Activated naive CD4-positive, alpha-beta T cell treated with Interleukin-2 at 50 U/mL for 16 hours (primary cell): ENCODE data around the gene CCL25.
A peak's percentile ranks its signal among the peaks of the same experiment; 100 is the strongest.
"Not testable (repeated sequence)": the region's sequence is repeated elsewhere in the genome, so short reads cannot be mapped to it uniquely, and the experiment has no call there.

Source experiments
- DNase-seq: peaks from one replicate; pipeline ENCODE4 v3.0.0-alpha.2; 2020

Gene CCL25, protein sequence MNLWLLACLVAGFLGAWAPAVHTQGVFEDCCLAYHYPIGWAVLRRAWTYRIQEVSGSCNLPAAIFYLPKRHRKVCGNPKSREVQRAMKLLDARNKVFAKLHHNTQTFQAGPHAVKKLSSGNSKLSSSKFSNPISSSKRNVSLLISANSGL

GRCh38 chr19:8052464-8052859, at the start of gene CCL25:
CCL25 (plus strand) TSS chr19:8052760; CDS start chr19:8053050, 290 bp downstream.
- DNase-seq = no peak

GRCh38 chr19:8004001-8004400, 48.6 kb upstream of the CCL25 start:
- DNase-seq = no peak

DNA sequence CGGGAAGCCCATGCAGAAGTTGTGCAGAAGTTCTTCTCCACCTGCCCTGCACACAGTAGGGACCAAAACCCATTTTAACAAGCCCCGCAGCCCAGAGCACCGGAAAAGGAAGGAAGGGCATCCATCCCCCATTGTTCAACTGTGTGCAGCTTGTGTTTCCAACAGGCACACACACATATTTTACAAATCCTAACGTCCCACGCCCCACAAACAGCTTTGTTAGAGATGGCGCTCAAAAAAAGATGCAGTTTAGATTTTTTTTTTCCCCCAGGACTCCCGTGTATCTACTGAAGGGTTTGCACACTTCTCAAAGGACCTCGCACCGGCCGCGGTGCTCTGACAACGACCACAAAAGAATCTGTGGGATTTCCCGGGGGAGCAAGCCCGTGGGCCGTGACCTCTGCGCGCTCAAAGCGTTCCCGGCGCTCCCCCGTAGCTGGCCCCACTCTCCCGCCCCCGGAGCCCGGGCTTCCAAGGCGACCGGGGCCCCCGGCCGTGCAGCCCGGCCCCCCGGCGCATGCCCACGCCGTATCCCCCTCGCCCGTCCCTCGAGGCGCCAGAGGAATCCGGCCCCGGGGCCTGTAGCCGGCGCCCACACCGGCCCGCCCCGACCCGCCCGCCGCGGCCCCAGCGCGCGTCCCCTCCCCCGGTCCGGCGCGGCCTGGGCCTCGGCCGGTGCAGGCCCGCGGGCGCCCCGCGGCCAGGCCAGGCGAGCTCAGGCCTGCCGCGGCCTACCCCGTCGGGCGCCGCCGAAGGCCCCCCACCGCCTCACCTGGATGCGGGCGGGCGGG, 47.6 kb upstream of the CCL25 start:
- DNase-seq = peak; percentile 39

DNA sequence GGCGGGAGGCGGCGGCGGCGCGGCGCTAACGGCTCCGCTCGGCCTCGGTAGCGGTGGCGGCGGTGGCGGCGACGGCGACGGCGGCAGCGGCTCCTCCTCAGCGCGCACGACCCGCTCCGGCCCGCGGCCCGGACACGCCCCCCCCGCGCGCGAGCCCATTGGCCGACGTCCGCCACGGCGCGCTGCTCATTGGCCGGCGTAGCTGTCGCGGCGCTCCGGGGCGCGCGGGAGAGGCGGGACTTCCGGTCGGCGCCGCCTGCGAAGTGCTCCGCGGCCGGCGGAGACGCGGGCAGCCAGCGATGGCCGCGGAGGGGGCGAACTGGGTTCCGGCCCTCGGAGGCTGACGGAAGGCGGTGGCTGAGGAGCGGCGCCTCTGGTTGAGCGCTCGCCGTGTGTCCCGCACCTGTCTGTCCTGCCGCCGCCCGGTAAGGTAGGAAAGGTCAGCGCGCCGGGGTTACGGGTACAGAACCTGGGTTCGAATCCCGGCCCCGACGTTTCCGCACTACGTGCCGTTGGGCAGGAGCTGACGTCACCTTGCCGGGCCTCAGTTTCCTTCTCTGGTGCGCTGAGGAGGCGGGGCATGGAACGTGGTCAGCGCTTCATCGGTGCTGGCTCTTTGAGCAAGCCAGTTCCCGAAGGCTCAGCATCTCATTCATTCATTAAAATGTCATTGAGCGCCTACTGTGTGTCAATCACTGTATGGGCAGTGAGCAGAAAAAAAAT, 46.9 kb upstream of the CCL25 start, which contains the start of gene ELAVL1:
TSS of gene ELAVL1 (minus strand) at position 108 of the 723 bp plus-strand sequence. CDS start 13,826 bp downstream, outside the sequence.
- DNase-seq = peak; percentile 91

DNA sequence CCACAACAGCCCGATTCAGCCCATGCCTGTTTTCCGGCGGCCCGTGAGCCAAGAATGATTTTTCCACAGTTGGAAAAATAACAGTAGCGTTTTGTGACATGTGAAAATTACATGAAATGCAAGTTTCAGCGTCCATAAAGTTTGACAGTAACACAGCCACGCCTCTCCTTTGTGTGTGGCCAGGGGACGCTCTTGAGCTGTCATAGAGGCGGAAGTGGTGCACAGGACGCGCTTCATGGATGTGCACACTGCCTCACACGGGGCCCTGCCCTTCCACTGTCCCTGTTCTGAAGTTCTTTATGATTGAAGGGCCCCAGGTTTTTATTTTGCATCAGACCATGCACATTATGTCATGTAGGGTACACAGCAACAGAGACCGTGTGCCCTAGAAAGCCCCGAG, 34.8 kb upstream of the CCL25 start:
- DNase-seq = peak; percentile 40

- DNase-seq = no peak
These were observed 31.9 kb upstream of the CCL25 start for GRCh38 chr19:8020681-8021080.

DNA sequence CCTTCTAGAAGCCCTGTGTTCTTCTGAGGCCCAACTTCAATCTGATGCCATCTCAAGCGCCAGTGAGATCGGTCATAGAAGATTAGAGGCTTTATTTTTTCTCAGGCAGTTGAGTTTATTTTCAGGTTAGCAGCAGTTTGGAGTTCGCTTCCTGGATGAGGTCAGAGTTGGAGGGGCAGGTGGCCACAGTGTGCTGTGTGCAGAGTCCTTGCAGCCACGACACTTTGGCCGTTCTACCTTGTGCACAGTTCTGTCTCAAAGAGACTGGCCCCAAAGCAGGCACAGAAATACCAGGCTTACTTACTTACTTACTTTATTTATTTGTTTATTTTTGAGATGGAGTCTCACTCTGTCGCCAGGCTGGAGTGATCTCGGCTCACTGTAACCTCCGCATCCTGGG, 31.2 kb upstream of the CCL25 start:
- DNase-seq = no peak

DNA sequence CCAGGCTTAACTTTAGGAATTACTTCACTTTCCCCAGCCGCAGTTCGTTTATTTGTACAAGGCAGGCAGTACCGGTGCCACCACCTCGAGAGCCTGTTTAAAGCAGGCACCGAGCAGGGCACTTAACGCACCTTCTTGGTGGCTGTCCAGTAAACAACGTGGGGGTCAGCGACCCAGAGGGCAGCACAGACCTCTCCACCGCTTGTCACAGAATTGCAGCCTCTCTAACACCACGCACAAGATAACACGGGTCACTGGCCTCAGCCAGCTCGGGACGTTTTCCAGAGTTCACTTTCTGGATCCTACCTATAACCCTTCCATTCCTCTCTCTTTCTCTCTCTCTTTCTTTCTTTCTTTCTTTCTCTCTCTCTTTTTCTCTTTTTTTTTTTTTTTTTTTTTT, 30.3 kb upstream of the CCL25 start:
- DNase-seq = no peak

DNA sequence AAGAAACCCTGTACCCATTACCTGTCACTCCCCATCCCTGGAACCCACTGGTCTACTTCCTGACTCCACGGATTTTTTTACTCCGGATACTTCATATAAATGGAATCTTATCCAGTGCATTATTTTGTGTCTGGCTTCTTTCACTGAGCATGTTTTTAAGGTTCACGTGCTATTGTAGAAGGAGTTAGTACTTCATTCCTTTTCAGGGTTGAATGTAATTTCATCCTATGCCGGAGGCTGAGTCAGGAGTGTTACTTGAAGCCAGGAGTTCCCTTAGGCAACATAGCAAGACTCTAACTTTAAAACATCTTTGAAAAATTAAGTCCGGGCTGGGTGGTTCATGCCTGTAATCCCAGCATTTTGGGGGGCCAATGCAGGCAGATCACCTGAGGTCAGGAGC, 29.2 kb upstream of the CCL25 start:
- no peak for DNase-seq

GRCh38 chr19:8024256-8024655, 28.3 kb upstream of the CCL25 start:
- not testable (repeated sequence) for DNase-seq

- DNase-seq = no peak
These were observed 27.2 kb upstream of the CCL25 start for GRCh38 chr19:8025316-8025715.

DNA sequence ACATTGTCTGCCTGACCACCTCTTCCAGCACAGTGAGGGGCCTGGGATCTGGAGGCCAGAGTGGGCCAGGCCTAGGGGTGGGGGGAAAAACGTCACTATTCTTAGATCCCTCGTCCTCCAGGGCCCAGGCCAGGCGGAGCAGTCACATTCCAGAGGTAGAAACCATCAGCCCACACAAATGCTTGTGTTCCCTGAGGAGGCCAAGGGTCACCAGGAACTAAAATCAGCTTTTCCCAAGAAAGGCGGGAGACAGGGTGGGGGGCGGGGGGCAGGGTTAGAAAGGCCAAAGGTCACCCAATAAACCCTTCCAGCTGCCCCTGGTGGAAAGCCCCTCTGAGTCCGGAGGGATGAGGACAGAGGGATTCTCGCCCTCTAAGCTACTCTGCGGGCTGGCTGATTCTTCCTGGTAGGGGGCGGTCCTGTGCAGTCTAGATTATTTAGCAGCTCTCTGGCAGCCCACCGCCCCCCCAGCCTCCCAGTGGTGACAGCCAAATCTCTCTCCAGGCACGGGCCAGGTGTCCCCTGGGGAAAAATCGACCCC, 23.5 kb upstream of the CCL25 start:
- no peak for DNase-seq

DNA sequence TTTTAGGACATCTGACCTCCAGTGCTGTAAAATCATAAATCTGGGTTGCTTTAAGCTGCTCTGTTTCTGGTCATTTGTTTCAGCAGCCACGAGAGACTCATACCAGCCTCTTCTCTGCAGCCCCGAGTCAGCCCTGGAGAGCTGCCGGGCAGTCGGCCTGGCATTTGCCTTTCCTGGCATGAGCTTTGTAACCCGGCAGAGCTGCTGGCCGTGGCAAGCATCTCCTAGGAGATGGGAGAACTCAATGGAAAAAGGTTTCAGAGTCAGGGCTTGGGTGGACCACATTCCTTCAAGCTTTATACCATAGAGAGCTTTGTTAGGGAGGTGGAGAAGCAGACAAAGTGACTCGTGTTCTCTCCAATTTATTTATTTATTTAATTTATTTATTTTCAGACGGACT, 21.6 kb upstream of the CCL25 start:
- no peak for DNase-seq

GRCh38 chr19:8033287-8034177, 19.0 kb upstream of the CCL25 start:
- DNase-seq = not testable (repeated sequence)

DNA sequence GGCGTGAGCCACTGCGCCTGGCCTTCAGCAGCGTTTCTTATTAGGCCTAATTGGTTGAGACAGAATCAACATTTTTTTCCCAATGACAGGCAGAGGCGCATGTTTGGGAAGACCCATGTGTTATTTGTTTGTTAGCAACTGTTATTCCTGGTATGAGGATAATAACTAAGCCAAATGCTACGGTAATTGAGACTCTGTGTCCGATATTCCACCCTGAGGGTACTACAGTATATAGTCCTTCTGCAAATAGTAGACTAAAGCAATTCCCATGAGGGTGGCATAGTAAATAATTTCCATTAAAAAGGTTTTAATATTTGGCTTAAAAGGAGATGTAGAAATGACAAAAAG, 18.4 kb upstream of the CCL25 start:
- DNase-seq = no peak

- DNase-seq = no peak
These were observed 16.0 kb upstream of the CCL25 start for GRCh38 chr19:8036434-8037099.

- DNase-seq = no peak
These were observed 13.7 kb upstream of the CCL25 start for GRCh38 chr19:8038815-8039214.

DNA sequence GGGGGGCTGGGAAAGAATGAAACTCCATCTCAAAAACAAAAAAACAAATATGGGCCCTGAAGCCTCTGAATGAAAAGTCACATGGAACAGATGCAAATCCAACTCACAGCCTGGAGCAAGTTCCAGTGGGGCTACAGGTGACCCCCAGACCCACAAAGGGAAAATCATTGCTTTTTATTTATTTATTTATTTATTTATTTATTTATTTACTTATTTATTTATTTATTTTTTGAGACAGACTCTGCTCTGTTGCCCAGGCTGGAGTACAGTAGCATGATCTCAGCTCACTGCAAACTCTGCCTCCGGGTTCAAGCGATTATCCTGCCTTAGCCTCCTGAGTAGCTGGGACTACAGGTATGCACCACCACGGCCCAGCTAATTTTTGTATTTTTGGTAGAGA, 13.3 kb upstream of the CCL25 start:
- DNase-seq = no peak

DNA sequence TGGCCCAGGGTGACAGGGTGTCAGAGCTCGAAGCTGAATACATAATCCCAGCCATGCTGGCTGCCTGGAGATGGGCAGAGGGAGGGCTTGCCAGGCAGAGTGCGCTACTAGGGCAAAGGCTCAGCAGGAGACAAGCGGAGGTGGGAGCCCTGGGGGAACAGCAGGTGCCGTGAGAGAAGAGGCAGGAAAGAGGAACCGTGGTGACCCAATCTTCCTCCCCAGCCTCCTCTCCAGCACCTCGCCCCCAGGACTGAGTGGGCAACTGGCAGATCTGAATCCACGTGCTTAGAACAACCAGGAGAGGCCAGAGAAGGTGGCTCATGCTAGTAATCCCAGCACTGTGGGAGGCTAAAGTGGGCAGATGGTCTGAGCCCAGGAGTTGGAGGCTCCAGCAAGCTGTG, 11.0 kb upstream of the CCL25 start:
- no peak for DNase-seq

- DNase-seq = no peak
These were observed 9.7 kb upstream of the CCL25 start for GRCh38 chr19:8042900-8043299.

GRCh38 chr19:8044018-8044417, 8.5 kb upstream of the CCL25 start:
- DNase-seq = no peak
